IMR-90 (cell line): ENCODE measurements around the gene TIGD7. TPM values are rescaled to one million over a fixed set of nuclear protein-coding genes. Genes with fewer than 3 reads are reported as not detected.

Experiments
- ATAC-seq: fragments of 200-7000 bp; cut with Tn5 transposase; 2 replicates; pipeline ENCODE4 v1.9.1; 2020; ENCODE audit warnings: low read depth, mild to moderate bottlenecking, moderate library complexity
- BruUV-seq: library from RNA; stranded (reverse); fragments of 400-500 nt; replicated peaks from 2 replicates; lab custom pipeline; 2021; lab: Mats Ljungman, UMichigan
- CTCF ChIA-PET: fragments of 300-600 bp; formaldehyde crosslinking; extraction: SDS; loops from one replicate; lab custom pipeline; 2021; ENCODE audit warnings: antibody characterized with exemption; lab: Yijun Ruan, JAX
- POLR2A ChIA-PET: fragments of 300-600 bp; sonication (Branson Sonifier 250); formaldehyde crosslinking; loops from one replicate; lab custom pipeline; 2022; ENCODE audit warnings: antibody characterized with exemption; ENCODE audit not compliant: unreplicated experiment; lab: Charles Lee
- DNase-seq: peaks from one replicate; pipeline ENCODE4 v3.0.0; 2013
- H2AFZ ChIP-seq: replicated peaks from 2 replicates; pipeline ENCODE3; 2013; ENCODE audit warnings: low read length, mild to moderate bottlenecking; ENCODE audit not compliant: poor library complexity
- H2AK5ac ChIP-seq: 2 replicates; pipeline ENCODE4 v1.6.1; 2013; ENCODE audit warnings: low read depth, low read length, inconsistent platforms
- H2AK9ac ChIP-seq: replicated peaks from 2 replicates; pipeline ENCODE3; 2013; ENCODE audit warnings: mild to moderate bottlenecking, low read depth, low read length, moderate library complexity; ENCODE audit not compliant: poor library complexity
- H2BK120ac ChIP-seq: 2 replicates; pipeline ENCODE4 v1.6.1; 2013; ENCODE audit warnings: low read depth, low read length, inconsistent platforms
- H2BK15ac ChIP-seq: 3 replicates; pipeline ENCODE4 v1.6.1; 2013; ENCODE audit warnings: low read depth, low read length, inconsistent platforms
- H2BK20ac ChIP-seq: 2 replicates; pipeline ENCODE4 v1.6.1; 2013; ENCODE audit warnings: low read depth, mild to moderate bottlenecking, inconsistent platforms, low read length, moderate library complexity
- H2BK5ac ChIP-seq: 2 replicates; pipeline ENCODE4 v1.6.1; 2013; ENCODE audit warnings: mild to moderate bottlenecking, low read depth, low read length, inconsistent platforms; ENCODE audit not compliant: poor library complexity, severe bottlenecking
- H3K14ac ChIP-seq: replicated peaks from 2 replicates; pipeline ENCODE4 v1.6.1; 2013; ENCODE audit warnings: low read depth, low read length, inconsistent platforms
- H3K18ac ChIP-seq: 2 replicates; pipeline ENCODE4 v1.6.1; 2013; ENCODE audit warnings: low read depth, low read length, control low read depth
- H3K23ac ChIP-seq: 2 replicates; pipeline ENCODE4 v1.6.1; 2013; ENCODE audit warnings: low read depth, low read length, inconsistent platforms
- H3K27ac ChIP-seq: 2 replicates; pipeline ENCODE4 v1.5.1; 2013; ENCODE audit warnings: mild to moderate bottlenecking, control low read depth, low read length; ENCODE audit not compliant: insufficient read depth
- H3K27me3 ChIP-seq: 2 replicates; pipeline ENCODE4 v1.6.1; 2013; ENCODE audit warnings: low read length; ENCODE audit not compliant: control insufficient read depth, insufficient read depth
- H3K36me3 ChIP-seq: 2 replicates; pipeline ENCODE4 v1.6.1; 2013; ENCODE audit warnings: low read length, mixed read lengths; ENCODE audit not compliant: control insufficient read depth, insufficient read depth
- H3K4ac ChIP-seq: 2 replicates; pipeline ENCODE4 v1.6.1; 2013; ENCODE audit warnings: low read depth, low read length, inconsistent platforms
- H3K4me1 ChIP-seq: 2 replicates; pipeline ENCODE4 v1.6.1; 2013; ENCODE audit warnings: low read length, mixed read lengths; ENCODE audit not compliant: control insufficient read depth, insufficient read depth
- H3K4me2 ChIP-seq: 2 replicates; pipeline ENCODE4 v1.6.1; 2013; ENCODE audit warnings: low read depth, mild to moderate bottlenecking, control low read depth, low read length, moderate library complexity
- H3K4me3 ChIP-seq: 2 replicates; pipeline ENCODE4 v1.5.1; 2013; ENCODE audit warnings: low read depth, mild to moderate bottlenecking, control low read depth, low read length, moderate library complexity; ENCODE audit not compliant: insufficient read depth
- H3K56ac ChIP-seq: 2 replicates; pipeline ENCODE4 v1.6.1; 2013; ENCODE audit warnings: low read length, inconsistent platforms; ENCODE audit not compliant: insufficient read depth; ENCODE audit errors: extremely low read depth
- H3K79me1 ChIP-seq, 2 experiments: 2 replicates each; pipeline ENCODE4 v1.6.1; 2013; ENCODE audit warnings: low read length in 2 of 2, inconsistent platforms in 1 of 2, low read depth in 1 of 2
- H3K9ac ChIP-seq: 2 replicates; pipeline ENCODE4 v1.6.1; 2013; ENCODE audit warnings: low read depth, low read length, control low read depth
- H3K9me1 ChIP-seq: 2 replicates; pipeline ENCODE4 v1.6.1; 2013; ENCODE audit warnings: low read length, inconsistent platforms; ENCODE audit not compliant: insufficient read depth
- H3K9me3 ChIP-seq: 2 replicates; pipeline ENCODE4 v1.6.1; 2013; ENCODE audit warnings: low read length; ENCODE audit not compliant: control insufficient read depth, insufficient read depth
- H4K20me1 ChIP-seq: 2 replicates; pipeline ENCODE4 v1.6.1; 2013; ENCODE audit warnings: low read length, inconsistent platforms; ENCODE audit not compliant: insufficient read depth
- H4K5ac ChIP-seq: 2 replicates; pipeline ENCODE4 v1.6.1; 2013; ENCODE audit warnings: mild to moderate bottlenecking, low read depth, low read length, control low read depth
- H4K8ac ChIP-seq, 2 experiments: 2 replicates each; pipeline ENCODE4 v1.6.1; 2013; ENCODE audit warnings: low read depth in 2 of 2, low read length in 2 of 2, control low read depth in 1 of 2, inconsistent platforms in 1 of 2
- H4K91ac ChIP-seq: 2 replicates; pipeline ENCODE4 v1.6.1; 2013; ENCODE audit warnings: low read depth, low read length, inconsistent platforms; ENCODE audit not compliant: insufficient read depth
- BHLHE40 ChIP-seq: fragments of 150-350 bp; IDR thresholded peaks from 2 replicates; pipeline ENCODE4 v1.6.1; 2016; ENCODE audit warnings: mild to moderate bottlenecking, low read depth, low read length
- CEBPB ChIP-seq: IDR thresholded peaks from 2 replicates; pipeline ENCODE4 v1.6.1; 2012; ENCODE audit warnings: low read depth, low read length, improper control_type of control experiment
- CHD1 ChIP-seq: IDR thresholded peaks from 2 replicates; pipeline ENCODE4 v1.6.1; 2012; ENCODE audit warnings: low read depth, low read length, improper control_type of control experiment
- MXI1 ChIP-seq: IDR thresholded peaks from 2 replicates; pipeline ENCODE4 v1.6.1; 2012; ENCODE audit warnings: low read depth, mild to moderate bottlenecking, low read length, moderate library complexity, borderline replicate concordance
- NFE2L2 ChIP-seq: fragments of 150-350 bp; IDR thresholded peaks from 2 replicates; pipeline ENCODE4 v1.6.1; 2016; ENCODE audit warnings: low read depth, mild to moderate bottlenecking, low read length
- POLR2A ChIP-seq: IDR thresholded peaks from 2 replicates; pipeline ENCODE4 v1.6.1; 2012; ENCODE audit warnings: mild to moderate bottlenecking, low read depth, low read length
- RAD21 ChIP-seq: IDR thresholded peaks from 2 replicates; pipeline ENCODE4 v1.6.1; 2012; ENCODE audit warnings: low read length, improper control_type of control experiment
- RCOR1 ChIP-seq: IDR thresholded peaks from 2 replicates; pipeline ENCODE4 v1.6.1; 2012; ENCODE audit warnings: mild to moderate bottlenecking, low read length, improper control_type of control experiment; ENCODE audit not compliant: insufficient replicate concordance
- SMC3 ChIP-seq: fragments of 150-350 bp; IDR thresholded peaks from 2 replicates; pipeline ENCODE4 v1.6.1; 2016; ENCODE audit warnings: low read depth, mild to moderate bottlenecking, antibody characterized with exemption, low read length, moderate library complexity
- WGBS, 2 experiments: methylation state at CpG; one replicate each; pipeline versions ENCODE4 v1.1.5 to v1.1.7; 2013; ENCODE audit warnings: missing lambda C conversion rate in 2 of 2; ENCODE audit not compliant: insufficient read length in 1 of 2; ENCODE audit errors: extremely low coverage in 2 of 2; 5-methylcytosine and 5-hydroxymethylcytosine counted together
- dilution Hi-C: fragments of 300-500 bp; cut with HindIII; formaldehyde crosslinking; loops from one replicate; pipeline ENCODE4 v1.14.3; 2018; ENCODE audit warnings: low sequenced_read_pairs; ENCODE audit not compliant: unreplicated experiment
- in situ Hi-C: fragments of 300-500 bp; cut with MboI; formaldehyde crosslinking; loops from 3 replicates; pipeline ENCODE4 v1.14.3; 2019; ENCODE audit warnings: low sequenced_read_pairs, inconsistent platforms, mixed read lengths
- intact Hi-C: fragments of 100-400 bp; cut with micrococcal nuclease; formaldehyde crosslinking; loops from 2 replicates; pipeline ENCODE4 v1.10.0; 2022
- polyA plus RNA-seq, 3 experiments: library from polyadenylated mRNA; depleted of rRNA; stranded (reverse); fragments of >200 nt; gene quantifications; 2 replicates each; pipeline ENCODE4 v1.2.3, GENCODE V29; 2012; ENCODE audit warnings: low replicate concordance in 1 of 3
- total RNA-seq: library from RNA; depleted of rRNA; stranded (reverse); fragments of >200 nt; gene quantifications from 2 replicates; pipeline ENCODE4 v1.2.3, GENCODE V29; 2012
- TF ChIP-seq, protein P1 (sequence below): fragments of 150-350 bp; IDR thresholded peaks from 2 replicates; pipeline ENCODE4 v1.6.1; 2017; ENCODE audit warnings: mild to moderate bottlenecking, antibody characterized with exemption, low read length, low read depth
- TF ChIP-seq, protein P2 (sequence below): conservative IDR thresholded peaks from 2 replicates; pipeline ENCODE4 v1.5.1; 2012; ENCODE audit warnings: mild to moderate bottlenecking, low read depth, low read length, improper control_type of control experiment
- TF ChIP-seq, protein P3 (sequence below): fragments of 150-350 bp; IDR thresholded peaks from 2 replicates; pipeline ENCODE4 v1.6.1; 2016; ENCODE audit warnings: low read depth, mild to moderate bottlenecking, low read length, moderate library complexity, borderline replicate concordance

The TIGD7 gene
- total and polyA plus RNA-seq, 2 of the 4 experiments (the other 2 are of a cell fraction): 2.5 to 2.7 TPM

DNA sequence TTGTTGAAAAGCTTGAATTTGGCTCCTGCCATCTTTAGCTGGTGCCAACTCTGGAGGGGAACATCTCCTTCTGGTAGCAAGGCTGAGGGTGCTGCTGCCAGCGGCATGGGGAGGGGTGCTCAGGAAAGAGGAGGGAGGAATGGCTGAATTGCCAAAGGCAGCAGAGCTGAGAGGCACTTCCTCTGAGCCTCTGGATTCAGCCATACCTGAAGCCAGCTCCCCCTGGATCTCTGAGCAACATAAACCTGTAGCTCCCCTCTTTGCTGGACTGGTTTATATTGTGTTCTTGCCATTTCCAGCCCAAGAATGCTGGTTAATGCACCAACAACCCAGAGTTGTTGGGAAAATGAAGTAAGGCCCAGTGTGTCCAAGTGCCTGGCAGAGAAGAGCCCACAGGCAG lies 56.2 kb downstream of the TIGD7 start:
- Histone ChIP-seq H4K5ac (no peak overlapping the region), H3K9me3 (no peaks in the 10 kb centered on the region), H4K8ac (no peak overlapping the region), H3K56ac (no peak overlapping the region), H2BK5ac (no peak overlapping the region), H4K20me1 (no peaks in the 10 kb centered on the region), H2AFZ (no peak overlapping the region), H2BK15ac (no peak overlapping the region), H3K9ac (no peak overlapping the region), H3K36me3 (no peaks in the 10 kb centered on the region), H3K79me1 (no peaks in the 10 kb centered on the region), H3K23ac (no peak overlapping the region), H3K4me2 (no peak overlapping the region), H3K9me1 (no peaks in the 10 kb centered on the region), H3K27ac (no peak overlapping the region), H2AK9ac (no peak overlapping the region), H3K4me3 (no peak overlapping the region), H3K18ac (no peak overlapping the region), H2BK20ac (no peak overlapping the region), H4K91ac (no peak overlapping the region), H3K27me3 (peaks cover 31% of the 10 kb centered on the region), H3K4me1 (no peaks in the 10 kb centered on the region), H3K4ac (no peak overlapping the region), H2BK120ac (no peak overlapping the region), H2AK5ac (no peak overlapping the region), H3K14ac (no peak overlapping the region)
- ATAC-seq (no peak), DNase-seq (no peak)
- in situ Hi-C loops (no loop called here), dilution Hi-C loops (no loop called here), intact Hi-C loops (no loop called here)
- POLR2A ChIA-PET: no interaction called here
- BruUV-seq: no TSS peak
- no CpG with 5 or more reads among the region's 1 CpG for WGBS, 2 experiments
- CTCF ChIA-PET: no interaction called here
- no peak for TF ChIP-seq MXI1
- no peak for TF ChIP-seq SMC3
- no peak for TF ChIP-seq POLR2A
- TF ChIP-seq, protein P1, sequence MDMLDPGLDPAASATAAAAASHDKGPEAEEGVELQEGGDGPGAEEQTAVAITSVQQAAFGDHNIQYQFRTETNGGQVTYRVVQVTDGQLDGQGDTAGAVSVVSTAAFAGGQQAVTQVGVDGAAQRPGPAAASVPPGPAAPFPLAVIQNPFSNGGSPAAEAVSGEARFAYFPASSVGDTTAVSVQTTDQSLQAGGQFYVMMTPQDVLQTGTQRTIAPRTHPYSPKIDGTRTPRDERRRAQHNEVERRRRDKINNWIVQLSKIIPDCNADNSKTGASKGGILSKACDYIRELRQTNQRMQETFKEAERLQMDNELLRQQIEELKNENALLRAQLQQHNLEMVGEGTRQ: no peak
- no peak for TF ChIP-seq BHLHE40
- no peak for TF ChIP-seq CEBPB
- no peak for TF ChIP-seq RCOR1
- TF ChIP-seq, protein P2, sequence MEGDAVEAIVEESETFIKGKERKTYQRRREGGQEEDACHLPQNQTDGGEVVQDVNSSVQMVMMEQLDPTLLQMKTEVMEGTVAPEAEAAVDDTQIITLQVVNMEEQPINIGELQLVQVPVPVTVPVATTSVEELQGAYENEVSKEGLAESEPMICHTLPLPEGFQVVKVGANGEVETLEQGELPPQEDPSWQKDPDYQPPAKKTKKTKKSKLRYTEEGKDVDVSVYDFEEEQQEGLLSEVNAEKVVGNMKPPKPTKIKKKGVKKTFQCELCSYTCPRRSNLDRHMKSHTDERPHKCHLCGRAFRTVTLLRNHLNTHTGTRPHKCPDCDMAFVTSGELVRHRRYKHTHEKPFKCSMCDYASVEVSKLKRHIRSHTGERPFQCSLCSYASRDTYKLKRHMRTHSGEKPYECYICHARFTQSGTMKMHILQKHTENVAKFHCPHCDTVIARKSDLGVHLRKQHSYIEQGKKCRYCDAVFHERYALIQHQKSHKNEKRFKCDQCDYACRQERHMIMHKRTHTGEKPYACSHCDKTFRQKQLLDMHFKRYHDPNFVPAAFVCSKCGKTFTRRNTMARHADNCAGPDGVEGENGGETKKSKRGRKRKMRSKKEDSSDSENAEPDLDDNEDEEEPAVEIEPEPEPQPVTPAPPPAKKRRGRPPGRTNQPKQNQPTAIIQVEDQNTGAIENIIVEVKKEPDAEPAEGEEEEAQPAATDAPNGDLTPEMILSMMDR: no peak
- no peak for TF ChIP-seq RAD21
- no peak for TF ChIP-seq NFE2L2
- no peak for TF ChIP-seq CHD1
- TF ChIP-seq, protein P3, sequence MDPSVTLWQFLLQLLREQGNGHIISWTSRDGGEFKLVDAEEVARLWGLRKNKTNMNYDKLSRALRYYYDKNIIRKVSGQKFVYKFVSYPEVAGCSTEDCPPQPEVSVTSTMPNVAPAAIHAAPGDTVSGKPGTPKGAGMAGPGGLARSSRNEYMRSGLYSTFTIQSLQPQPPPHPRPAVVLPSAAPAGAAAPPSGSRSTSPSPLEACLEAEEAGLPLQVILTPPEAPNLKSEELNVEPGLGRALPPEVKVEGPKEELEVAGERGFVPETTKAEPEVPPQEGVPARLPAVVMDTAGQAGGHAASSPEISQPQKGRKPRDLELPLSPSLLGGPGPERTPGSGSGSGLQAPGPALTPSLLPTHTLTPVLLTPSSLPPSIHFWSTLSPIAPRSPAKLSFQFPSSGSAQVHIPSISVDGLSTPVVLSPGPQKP: no peak
